MM.1S (cell line): ENCODE data around the gene BACH2.

Experiments used
- EZH2 ChIP-seq: fragments of 300-600 bp; sonication (generic); optimal IDR thresholded peaks from 2 replicates; pipeline ENCODE3; 2017; ENCODE audit warnings: low read depth, mild to moderate bottlenecking, antibody characterized with exemption, low read length, mixed read lengths
- EZH2phosphoT487 ChIP-seq: fragments of 300-600 bp; sonication (generic); IDR thresholded peaks from 2 replicates; pipeline ENCODE4 v1.6.1; 2018; ENCODE audit warnings: antibody characterized with exemption, low read length
- TF ChIP-seq, protein P1 (sequence below): fragments of 300-600 bp; sonication (generic); IDR thresholded peaks from 2 replicates; pipeline ENCODE4 v1.5.1; 2016; ENCODE audit warnings: antibody characterized with exemption, low read length, mixed read lengths

DNA sequence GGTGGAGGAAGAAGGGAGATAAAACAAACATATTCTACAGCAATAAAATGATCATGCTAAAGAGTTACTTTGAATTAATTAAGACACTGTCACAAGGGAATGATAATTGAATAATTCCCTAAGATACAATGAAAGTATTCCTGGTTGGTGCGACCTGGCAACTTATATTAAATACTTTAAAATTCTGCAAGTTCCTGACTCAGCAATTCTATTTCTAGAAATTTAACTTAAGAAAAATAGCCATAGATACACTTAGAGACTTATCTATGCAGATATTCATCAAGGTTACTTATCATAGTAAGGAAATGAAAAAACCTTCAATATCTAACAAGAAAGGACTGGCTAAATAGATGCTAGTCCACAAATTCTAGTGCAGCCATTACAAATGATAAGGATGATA is 156.0 kb downstream of the BACH2 start:
- TF ChIP-seq, protein P1, sequence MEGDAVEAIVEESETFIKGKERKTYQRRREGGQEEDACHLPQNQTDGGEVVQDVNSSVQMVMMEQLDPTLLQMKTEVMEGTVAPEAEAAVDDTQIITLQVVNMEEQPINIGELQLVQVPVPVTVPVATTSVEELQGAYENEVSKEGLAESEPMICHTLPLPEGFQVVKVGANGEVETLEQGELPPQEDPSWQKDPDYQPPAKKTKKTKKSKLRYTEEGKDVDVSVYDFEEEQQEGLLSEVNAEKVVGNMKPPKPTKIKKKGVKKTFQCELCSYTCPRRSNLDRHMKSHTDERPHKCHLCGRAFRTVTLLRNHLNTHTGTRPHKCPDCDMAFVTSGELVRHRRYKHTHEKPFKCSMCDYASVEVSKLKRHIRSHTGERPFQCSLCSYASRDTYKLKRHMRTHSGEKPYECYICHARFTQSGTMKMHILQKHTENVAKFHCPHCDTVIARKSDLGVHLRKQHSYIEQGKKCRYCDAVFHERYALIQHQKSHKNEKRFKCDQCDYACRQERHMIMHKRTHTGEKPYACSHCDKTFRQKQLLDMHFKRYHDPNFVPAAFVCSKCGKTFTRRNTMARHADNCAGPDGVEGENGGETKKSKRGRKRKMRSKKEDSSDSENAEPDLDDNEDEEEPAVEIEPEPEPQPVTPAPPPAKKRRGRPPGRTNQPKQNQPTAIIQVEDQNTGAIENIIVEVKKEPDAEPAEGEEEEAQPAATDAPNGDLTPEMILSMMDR, result no peak
- TF ChIP-seq EZH2phosphoT487, result no peak
- no peak for TF ChIP-seq EZH2
